ENCODE data around the gene GPR35. TPM values are rescaled to one million over a fixed set of nuclear protein-coding genes. Genes with fewer than 3 reads are reported as not detected.

The GPR35 gene
- total and polyA plus RNA-seq, 7 donors: 1.3 to 76.6 (median 7.8) TPM

DNA sequence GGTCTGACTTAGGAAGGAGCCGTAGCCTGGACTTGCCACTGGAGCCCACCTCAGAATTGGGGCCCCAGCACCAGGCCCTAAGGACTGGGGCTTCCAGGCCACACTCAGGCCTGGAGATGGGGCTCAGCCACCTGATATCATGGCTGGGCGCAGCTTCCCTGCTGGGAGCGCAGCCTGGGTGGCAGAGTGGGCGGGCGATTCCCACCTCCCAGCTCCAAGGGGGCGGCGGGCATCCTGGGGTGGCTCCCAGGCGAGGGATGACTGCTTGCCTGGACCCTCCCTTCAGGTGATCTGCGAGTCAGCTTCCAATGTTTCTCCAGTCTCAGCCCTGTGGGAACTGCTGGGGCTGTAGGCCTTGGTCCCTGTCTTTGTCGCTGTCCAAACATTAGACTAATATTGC, 20.1 kb downstream of the GPR35 start:
- Histone ChIP-seq H3K4me3 (no peak overlapping the region), H3K27ac (no peak overlapping the region), H3K27me3 (peaks cover 0 to 77% (median 35%) of the 10 kb centered on the region in 3 donors), H3K9me3 (no peaks in the 10 kb centered on the region), H3K4me1 (no peaks in the 10 kb centered on the region), H3K36me3 (no peaks in the 10 kb centered on the region)
- peak; percentile 47 for DNase-seq
- intact Hi-C loops (cut with DNase I): no loop called here
- WGBS, 2 donors: 89% methylated on average over 10 of the region's 10 CpGs
- TF ChIP-seq POLR2A (IDR thresholded peaks at IDR 0.05): no peak
- no peak for TF ChIP-seq POLR2AphosphoS5 (IDR thresholded peaks at IDR 0.05)
- no peak for TF ChIP-seq EP300 (IDR thresholded peaks at IDR 0.05)
- TF ChIP-seq, protein P1, sequence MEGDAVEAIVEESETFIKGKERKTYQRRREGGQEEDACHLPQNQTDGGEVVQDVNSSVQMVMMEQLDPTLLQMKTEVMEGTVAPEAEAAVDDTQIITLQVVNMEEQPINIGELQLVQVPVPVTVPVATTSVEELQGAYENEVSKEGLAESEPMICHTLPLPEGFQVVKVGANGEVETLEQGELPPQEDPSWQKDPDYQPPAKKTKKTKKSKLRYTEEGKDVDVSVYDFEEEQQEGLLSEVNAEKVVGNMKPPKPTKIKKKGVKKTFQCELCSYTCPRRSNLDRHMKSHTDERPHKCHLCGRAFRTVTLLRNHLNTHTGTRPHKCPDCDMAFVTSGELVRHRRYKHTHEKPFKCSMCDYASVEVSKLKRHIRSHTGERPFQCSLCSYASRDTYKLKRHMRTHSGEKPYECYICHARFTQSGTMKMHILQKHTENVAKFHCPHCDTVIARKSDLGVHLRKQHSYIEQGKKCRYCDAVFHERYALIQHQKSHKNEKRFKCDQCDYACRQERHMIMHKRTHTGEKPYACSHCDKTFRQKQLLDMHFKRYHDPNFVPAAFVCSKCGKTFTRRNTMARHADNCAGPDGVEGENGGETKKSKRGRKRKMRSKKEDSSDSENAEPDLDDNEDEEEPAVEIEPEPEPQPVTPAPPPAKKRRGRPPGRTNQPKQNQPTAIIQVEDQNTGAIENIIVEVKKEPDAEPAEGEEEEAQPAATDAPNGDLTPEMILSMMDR (IDR thresholded peaks at IDR 0.05): no peak

DNA sequence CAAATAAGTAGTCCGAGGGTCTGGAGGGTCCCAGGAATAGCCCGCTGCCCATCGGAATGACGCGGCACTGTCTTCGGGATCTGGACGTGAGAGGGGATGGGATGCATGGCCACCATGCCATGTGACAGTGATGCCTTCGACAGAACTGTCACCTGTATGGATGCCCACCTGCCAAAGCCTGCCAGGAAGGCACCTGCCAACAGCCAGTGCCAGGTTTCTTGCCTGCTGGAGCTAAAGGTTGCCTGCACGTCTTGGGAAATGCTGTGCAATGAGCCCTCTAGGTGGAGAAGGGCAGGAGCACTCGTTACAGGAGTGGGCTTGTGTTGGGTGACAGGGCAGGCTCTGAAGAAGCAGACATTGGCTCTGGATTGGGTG, 20.5 kb downstream of the GPR35 start:
- peak; percentile 42 for DNase-seq
- no peaks in the 10 kb centered on the region for H3K4me1 ChIP-seq
- H3K4me3 ChIP-seq: no peak overlapping the region
- WGBS, 2 donors: 77 to 91% methylated on average over 10 of the region's 10 CpGs
- H3K27me3 ChIP-seq: peaks cover 0 to 81% (median 35%) of the 10 kb centered on the region in 3 donors
- no peak for TF ChIP-seq POLR2A (IDR thresholded peaks at IDR 0.05)
- TF ChIP-seq POLR2AphosphoS5 (IDR thresholded peaks at IDR 0.05): no peak
- TF ChIP-seq EP300 (IDR thresholded peaks at IDR 0.05): no peak
- TF ChIP-seq, protein P1 (IDR thresholded peaks at IDR 0.05): no peak
- no peaks in the 10 kb centered on the region for H3K36me3 ChIP-seq
- no peaks in the 10 kb centered on the region for H3K9me3 ChIP-seq
- intact Hi-C loops (cut with DNase I): no loop called here
- H3K27ac ChIP-seq: no peak overlapping the region

DNA sequence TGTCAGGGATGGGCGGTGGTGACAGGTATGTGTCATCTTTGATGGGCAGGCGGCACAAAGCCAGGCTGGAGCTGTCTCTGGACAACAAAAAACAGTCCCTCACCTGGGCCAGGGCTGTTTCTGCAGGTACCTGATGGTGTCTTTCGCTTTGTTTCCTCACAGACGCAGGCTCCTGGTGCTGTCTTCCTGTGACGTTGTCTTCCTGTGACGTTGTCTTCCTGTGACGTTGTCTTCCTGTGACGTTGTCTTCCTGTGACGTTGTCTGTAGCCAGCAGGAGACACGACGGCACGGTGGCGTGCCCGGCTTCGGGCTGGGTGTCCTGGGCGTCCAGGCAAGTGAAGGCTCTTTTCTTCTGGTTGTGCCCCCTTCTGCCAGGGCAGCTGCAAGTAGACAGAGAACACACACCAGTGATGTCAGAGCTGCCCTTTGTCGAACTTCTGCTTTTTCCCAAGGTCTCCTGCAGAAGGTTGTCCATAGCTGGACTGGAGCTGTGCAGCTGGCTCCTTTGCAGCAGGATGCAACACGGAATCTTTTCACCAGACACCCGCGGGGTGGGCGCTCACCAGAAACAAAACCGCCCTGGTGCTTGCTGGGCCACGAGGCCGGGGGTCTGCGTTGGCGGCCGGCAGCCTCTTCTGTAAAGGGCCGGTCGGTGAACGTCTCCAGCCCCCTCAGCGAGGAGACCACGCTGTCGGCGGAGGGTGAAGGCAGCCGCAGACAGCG, 21.1 kb downstream of the GPR35 start:
- Histone ChIP-seq H3K4me3 (no peak overlapping the region), H3K36me3 (no peaks in the 10 kb centered on the region), H3K27ac (no peak overlapping the region), H3K27me3 (peaks cover 0 to 85% (median 38%) of the 10 kb centered on the region in 3 donors), H3K9me3 (no peaks in the 10 kb centered on the region), H3K4me1 (no peaks in the 10 kb centered on the region)
- intact Hi-C loops (cut with DNase I): no loop called here
- DNase-seq: peak; percentile 48
- 81 to 85% methylated on average over 36 of the region's 36 CpGs for WGBS, 2 donors
- TF ChIP-seq EP300 (IDR thresholded peaks at IDR 0.05): no peak
- TF ChIP-seq, protein P1 (IDR thresholded peaks at IDR 0.05): no peak
- TF ChIP-seq POLR2A (IDR thresholded peaks at IDR 0.05): no peak
- no peak for TF ChIP-seq POLR2AphosphoS5 (IDR thresholded peaks at IDR 0.05)

DNA sequence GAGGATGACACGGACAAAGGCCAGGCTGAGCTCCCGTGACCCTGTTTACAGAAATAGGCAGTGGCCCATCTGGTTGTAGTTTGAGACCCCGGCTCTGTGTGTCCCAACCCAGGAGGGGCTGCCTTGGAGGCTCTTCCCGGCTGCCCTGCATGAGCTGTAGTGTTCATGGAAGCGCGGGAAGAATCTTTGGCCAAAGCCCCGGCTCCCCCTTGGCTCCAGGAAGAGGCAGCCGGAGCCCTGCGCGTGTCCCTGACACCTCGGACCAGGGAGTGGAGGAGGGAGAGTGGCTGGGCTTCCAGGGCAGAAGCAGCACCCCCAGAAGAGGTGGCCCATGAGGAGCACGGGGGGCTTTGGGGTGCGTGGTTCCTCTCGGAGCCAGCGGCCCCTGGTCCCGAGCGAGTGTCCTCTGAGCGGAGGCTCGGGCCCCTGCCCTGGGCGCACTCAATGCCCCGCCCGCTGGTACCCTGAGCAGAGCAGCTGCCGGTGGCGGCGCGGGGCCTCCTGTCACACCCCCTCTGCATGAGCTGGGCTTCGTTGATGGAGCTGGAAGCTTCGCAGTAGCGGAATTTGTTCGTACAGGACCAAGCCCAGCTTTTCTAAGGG, 21.7 kb downstream of the GPR35 start:
- H3K36me3 ChIP-seq: no peaks in the 10 kb centered on the region
- H3K4me3 ChIP-seq: no peak overlapping the region
- TF ChIP-seq POLR2AphosphoS5 (IDR thresholded peaks at IDR 0.05): no peak
- TF ChIP-seq EP300 (IDR thresholded peaks at IDR 0.05): no peak
- no peak for TF ChIP-seq POLR2A (IDR thresholded peaks at IDR 0.05)
- TF ChIP-seq, protein P1 (IDR thresholded peaks at IDR 0.05): no peak
- H3K27ac ChIP-seq: no peak overlapping the region
- no peaks in the 10 kb centered on the region for H3K9me3 ChIP-seq
- no peaks in the 10 kb centered on the region for H3K4me1 ChIP-seq
- intact Hi-C loops (cut with DNase I): no loop called here
- 64 to 79% methylated on average over 30 of the region's 30 CpGs for WGBS, 2 donors
- peak; percentile 55 for DNase-seq
- peaks cover 0 to 83% (median 42%) of the 10 kb centered on the region in 3 donors for H3K27me3 ChIP-seq

All from sigmoid colon (tissue), 7 donors.